Ishikawa (cell line): ENCODE data around the gene FSTL4.
A peak's percentile ranks its signal among the peaks of the same experiment; 100 is the strongest.

Experiments used
- CEBPB ChIP-seq: IDR thresholded peaks from 2 replicates; pipeline ENCODE4 v1.6.1; 2012
- CREB1 ChIP-seq: IDR thresholded peaks from 2 replicates; pipeline ENCODE4 v1.6.1; 2012; ENCODE audit warnings: low read depth
- EGR1 ChIP-seq: IDR thresholded peaks from 2 replicates; pipeline ENCODE4 v1.6.1; 2012
- EP300 ChIP-seq: IDR thresholded peaks from 2 replicates; pipeline ENCODE4 v1.6.1; 2012; ENCODE audit warnings: borderline replicate concordance
- FOXM1 ChIP-seq: IDR thresholded peaks from 2 replicates; pipeline ENCODE4 v1.6.1; 2012; ENCODE audit warnings: low read depth, borderline replicate concordance
- NFIC ChIP-seq: IDR thresholded peaks from 2 replicates; pipeline ENCODE4 v1.6.1; 2012
- RAD21 ChIP-seq: IDR thresholded peaks from 2 replicates; pipeline ENCODE4 v1.6.1; 2012; ENCODE audit warnings: low read depth
- REST ChIP-seq: IDR thresholded peaks from 2 replicates; pipeline ENCODE4 v1.6.1; 2012; ENCODE audit warnings: low read depth, mild to moderate bottlenecking
- TAF1 ChIP-seq: IDR thresholded peaks from 2 replicates; pipeline ENCODE4 v1.6.1; 2012; ENCODE audit warnings: low read depth, mild to moderate bottlenecking
- TCF12 ChIP-seq: IDR thresholded peaks from 2 replicates; pipeline ENCODE4 v1.6.1; 2012; ENCODE audit warnings: low read depth
- TEAD4 ChIP-seq: IDR thresholded peaks from 2 replicates; pipeline ENCODE4 v1.6.1; 2012
- YY1 ChIP-seq: IDR thresholded peaks from 2 replicates; pipeline ENCODE4 v1.6.1; 2012; ENCODE audit warnings: low read depth
- ZBTB7A ChIP-seq: IDR thresholded peaks from 2 replicates; pipeline ENCODE4 v1.6.1; 2012; ENCODE audit warnings: low read depth
- TF ChIP-seq, protein P1 (sequence below): IDR thresholded peaks from 2 replicates; pipeline ENCODE4 v1.6.1; 2012
- TF ChIP-seq, protein P2 (sequence below): IDR thresholded peaks from 2 replicates; pipeline ENCODE4 v1.6.1; 2012

The FSTL4 gene

GRCh38 chr5:133253070-133253469 lies 359.3 kb downstream of the FSTL4 start:
- no peak for TF ChIP-seq TEAD4
- TF ChIP-seq, protein P1, sequence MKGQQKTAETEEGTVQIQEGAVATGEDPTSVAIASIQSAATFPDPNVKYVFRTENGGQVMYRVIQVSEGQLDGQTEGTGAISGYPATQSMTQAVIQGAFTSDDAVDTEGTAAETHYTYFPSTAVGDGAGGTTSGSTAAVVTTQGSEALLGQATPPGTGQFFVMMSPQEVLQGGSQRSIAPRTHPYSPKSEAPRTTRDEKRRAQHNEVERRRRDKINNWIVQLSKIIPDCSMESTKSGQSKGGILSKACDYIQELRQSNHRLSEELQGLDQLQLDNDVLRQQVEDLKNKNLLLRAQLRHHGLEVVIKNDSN = no peak
- no peak for TF ChIP-seq REST
- TF ChIP-seq YY1 = no peak

DNA sequence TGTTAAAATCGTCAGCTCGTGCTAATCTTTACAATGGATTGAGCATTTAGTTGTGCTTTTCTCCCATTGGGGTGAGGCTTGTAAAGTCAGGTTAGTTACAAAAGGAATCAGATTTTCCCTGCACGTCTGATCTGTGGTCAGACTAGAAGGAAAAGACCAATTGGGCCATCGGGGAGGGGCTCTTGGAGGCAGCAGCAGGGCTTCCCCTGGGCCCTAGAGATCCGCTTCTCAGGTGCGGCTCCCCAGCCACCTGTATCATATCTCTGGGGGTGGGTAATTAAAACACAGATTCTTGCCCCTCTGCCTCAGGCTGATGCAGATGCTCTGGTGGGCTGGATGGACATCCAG lies 360.2 kb downstream of the FSTL4 start:
- TF ChIP-seq RAD21 (no peak), CREB1 (no peak), YY1 (no peak), ZBTB7A (no peak), NFIC (no peak), REST (no peak)
- TF ChIP-seq, protein P1 = no peak
- TF ChIP-seq, protein P2, sequence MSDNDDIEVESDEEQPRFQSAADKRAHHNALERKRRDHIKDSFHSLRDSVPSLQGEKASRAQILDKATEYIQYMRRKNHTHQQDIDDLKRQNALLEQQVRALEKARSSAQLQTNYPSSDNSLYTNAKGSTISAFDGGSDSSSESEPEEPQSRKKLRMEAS = no peak

DNA sequence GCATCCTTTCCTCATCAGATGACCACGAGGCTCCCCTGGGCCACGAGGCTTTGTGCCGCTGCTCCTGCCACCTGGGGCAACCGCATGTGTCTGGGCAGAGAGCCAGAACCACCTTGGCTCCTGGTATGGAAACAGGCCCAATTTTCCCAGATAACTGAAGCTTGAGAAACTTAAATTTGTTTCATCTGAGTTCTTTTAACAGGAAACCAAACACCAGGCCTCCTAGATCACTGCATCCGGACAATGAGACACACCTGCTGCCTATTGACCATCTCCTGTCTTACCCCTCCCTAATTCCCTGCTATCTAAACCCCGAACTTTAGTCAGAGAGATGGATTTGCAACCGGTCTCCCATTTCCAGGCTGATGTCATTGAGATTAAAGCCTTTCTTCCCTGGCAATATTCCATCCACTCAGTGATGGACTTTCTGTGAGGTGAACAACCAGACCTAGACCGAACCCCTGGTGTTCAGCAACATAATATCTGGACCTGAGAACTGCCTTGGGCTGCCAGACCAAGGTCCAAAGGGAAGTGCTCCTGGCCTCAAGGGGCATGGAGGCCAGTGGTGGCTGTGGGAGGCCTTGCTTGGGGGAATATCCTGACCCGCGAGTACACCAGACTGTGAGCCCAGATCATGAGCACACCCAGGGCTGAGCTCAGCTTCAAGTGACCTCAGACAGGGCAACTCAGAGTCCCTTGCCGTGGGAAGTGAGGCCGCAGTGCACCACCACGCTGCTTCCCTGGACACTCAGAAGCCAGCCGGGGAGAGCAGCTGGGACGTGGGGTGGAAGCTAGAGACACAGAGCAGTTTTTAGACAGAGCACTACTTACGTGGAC lies 360.8 kb downstream of the FSTL4 start:
- TF ChIP-seq CREB1 = no peak
- TF ChIP-seq, protein P1 = no peak
- TF ChIP-seq CEBPB = no peak
- no peak for TF ChIP-seq YY1
- TF ChIP-seq TEAD4 = no peak
- no peak for TF ChIP-seq TCF12
- no peak for TF ChIP-seq EP300
- no peak for TF ChIP-seq ZBTB7A
- TF ChIP-seq, protein P2 = peak; percentile 93
- TF ChIP-seq EGR1 = no peak
- TF ChIP-seq NFIC = peak; percentile 62

DNA sequence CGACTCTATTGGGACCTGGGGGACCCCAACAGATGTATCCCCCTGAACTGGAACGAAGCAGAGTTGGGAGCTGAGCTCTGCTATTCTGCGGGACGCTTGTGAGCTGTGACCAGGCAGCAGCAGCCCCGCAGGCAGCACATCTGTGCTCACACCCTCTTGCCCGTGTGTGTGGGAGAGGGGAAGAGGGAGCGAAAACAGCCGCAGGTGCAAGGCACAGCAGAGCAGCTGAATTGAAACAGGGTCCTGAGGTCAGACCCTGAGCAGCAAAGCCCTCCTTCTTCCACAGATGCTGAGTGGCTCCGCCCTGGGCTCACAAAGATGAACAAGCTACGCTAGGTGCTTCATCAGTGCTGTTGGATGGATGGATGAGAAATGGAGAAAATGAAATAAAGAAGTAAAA lies 361.8 kb downstream of the FSTL4 start:
- TF ChIP-seq, protein P2 = no peak
- TF ChIP-seq ZBTB7A = no peak
- no peak for TF ChIP-seq CEBPB
- TF ChIP-seq NFIC = no peak
- no peak for TF ChIP-seq EP300
- TF ChIP-seq, protein P1 = no peak
- TF ChIP-seq TEAD4 = no peak
- TF ChIP-seq REST = no peak
- TF ChIP-seq FOXM1 = no peak
- no peak for TF ChIP-seq EGR1
- TF ChIP-seq CREB1 = no peak
- no peak for TF ChIP-seq RAD21
- no peak for TF ChIP-seq YY1
- TF ChIP-seq TAF1 = no peak
- TF ChIP-seq TCF12 = no peak
